ENCODE results near the gene PTF1A. TPM values are rescaled to one million over a fixed set of nuclear protein-coding genes. Genes with fewer than 3 reads are reported as not detected.

The PTF1A gene
- total RNA-seq, 1 experiment from 2014 or later, result not detected

DNA sequence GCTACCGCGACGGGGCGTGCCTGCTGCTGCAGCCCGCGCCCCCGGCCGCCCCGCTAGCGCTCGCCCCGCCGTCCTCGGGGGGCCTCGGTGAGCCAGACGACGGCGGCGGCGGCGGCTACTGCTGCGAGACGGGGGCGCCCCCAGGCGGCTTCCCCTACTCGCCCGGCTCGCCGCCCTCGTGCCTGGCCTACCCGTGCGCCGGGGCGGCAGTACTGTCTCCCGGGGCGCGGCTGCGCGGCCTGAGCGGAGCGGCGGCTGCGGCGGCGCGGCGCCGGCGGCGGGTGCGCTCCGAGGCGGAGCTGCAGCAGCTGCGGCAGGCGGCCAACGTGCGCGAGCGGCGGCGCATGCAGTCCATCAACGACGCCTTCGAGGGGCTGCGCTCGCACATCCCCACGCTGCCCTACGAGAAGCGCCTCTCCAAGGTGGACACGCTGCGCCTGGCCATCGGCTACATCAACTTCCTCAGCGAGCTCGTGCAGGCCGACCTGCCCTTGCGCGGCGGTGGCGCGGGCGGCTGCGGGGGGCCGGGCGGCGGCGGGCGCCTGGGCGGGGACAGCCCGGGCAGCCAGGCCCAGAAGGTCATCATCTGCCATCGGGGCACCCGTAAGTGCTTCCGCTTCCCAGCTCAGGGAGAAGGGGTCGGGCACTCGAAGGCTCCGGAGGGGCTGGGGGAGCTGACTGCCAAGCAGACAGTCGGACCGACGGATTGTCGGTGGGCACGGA lies 761 bp downstream of the PTF1A start:
- Histone ChIP-seq H3K9me2 (replicated peaks; ENCODE audit: insufficient read depth, low read length) (no peaks in the 10 kb centered on the region), H3K4me2 (ENCODE audit: low read depth, low read length, poor library complexity, severe bottlenecking) (no peak overlapping the region), H3K27ac (ENCODE audit: low read length) (no peak overlapping the region), H3K36me3 (ENCODE audit: insufficient read depth, low read length) (no peaks in the 10 kb centered on the region), H3K9me3 (ENCODE audit: low read length) (no peaks in the 10 kb centered on the region), H3K9ac (ENCODE audit: low read length) (no peak overlapping the region), H3K4me1 (ENCODE audit: low read length) (no peaks in the 10 kb centered on the region), H3K27me3 (ENCODE audit: low read length) (no peaks in the 10 kb centered on the region), H3K4me3 (ENCODE audit: low read length) (no peak overlapping the region), H4K20me1 (ENCODE audit: insufficient read depth, low read depth, low read length) (no peaks in the 10 kb centered on the region), H2AFZ (ENCODE audit: low read length) (no peak overlapping the region), H3K79me2 (ENCODE audit: low read length) (no peaks in the 10 kb centered on the region)
- DNase-seq, result no peak

DNA sequence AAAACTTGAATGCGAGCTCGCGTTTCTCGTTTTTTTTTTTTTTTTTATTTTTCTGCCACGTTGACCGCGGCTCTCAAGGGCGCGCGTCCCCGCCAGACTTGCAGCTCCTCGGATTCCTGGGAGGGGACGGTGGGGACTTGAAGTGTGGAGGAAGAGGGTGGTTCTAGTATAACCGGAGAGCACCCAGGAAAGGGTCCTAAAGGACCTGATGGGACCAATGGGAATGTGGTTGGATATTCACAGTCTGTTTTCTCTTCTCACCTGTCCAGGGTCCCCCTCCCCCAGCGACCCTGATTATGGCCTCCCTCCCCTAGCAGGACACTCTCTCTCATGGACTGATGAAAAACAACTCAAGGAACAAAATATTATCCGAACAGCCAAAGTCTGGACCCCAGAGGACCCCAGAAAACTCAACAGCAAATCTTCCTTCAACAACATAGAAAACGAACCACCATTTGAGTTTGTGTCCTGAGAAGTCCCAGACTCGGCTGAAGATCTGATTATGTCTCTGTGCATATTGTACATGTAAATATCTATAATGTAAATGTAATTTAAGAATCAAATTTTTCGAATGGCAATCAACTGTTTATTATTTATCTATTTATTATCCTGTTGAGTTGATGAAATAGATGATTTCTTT lies 1.4 kb downstream of the PTF1A start:
- Histone ChIP-seq H3K27ac (ENCODE audit: low read length) (no peak overlapping the region), H3K79me2 (ENCODE audit: low read length) (no peaks in the 10 kb centered on the region), H3K9me2 (replicated peaks; ENCODE audit: insufficient read depth, low read length) (no peaks in the 10 kb centered on the region), H3K4me2 (ENCODE audit: low read depth, low read length, poor library complexity, severe bottlenecking) (no peak overlapping the region), H3K9ac (ENCODE audit: low read length) (no peak overlapping the region), H3K4me1 (ENCODE audit: low read length) (no peaks in the 10 kb centered on the region), H3K36me3 (ENCODE audit: insufficient read depth, low read length) (no peaks in the 10 kb centered on the region), H3K9me3 (ENCODE audit: low read length) (no peaks in the 10 kb centered on the region), H4K20me1 (ENCODE audit: insufficient read depth, low read depth, low read length) (no peaks in the 10 kb centered on the region), H2AFZ (ENCODE audit: low read length) (no peak overlapping the region), H3K27me3 (ENCODE audit: low read length) (no peaks in the 10 kb centered on the region), H3K4me3 (ENCODE audit: low read length) (no peak overlapping the region)
- no peak for DNase-seq

DNA sequence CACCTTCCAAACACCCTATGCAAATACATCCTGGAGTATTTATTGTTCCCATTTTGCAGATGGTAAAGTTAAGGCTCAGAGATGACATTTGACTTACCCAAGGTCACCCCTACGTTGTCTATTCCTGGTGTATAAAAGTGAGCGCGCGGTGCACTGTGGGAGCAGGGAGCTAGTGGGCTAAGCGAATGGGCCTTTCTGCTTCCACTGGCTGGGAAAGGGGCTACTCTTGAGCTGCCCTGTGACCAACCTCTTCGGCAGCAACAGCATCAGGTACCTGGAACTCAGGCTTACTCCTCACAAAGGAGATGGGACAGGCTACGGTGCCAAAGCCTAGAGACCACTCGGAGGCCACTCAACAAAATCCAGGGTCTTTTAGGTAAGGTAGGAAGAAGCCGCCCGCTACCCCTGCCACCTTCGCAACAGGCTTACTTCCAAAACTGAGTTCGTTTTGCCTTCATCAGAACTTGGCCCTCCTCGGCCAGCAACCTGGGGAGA lies 2.4 kb downstream of the PTF1A start:
- Histone ChIP-seq H3K9me3 (ENCODE audit: low read length) (no peaks in the 10 kb centered on the region), H3K27me3 (ENCODE audit: low read length) (no peaks in the 10 kb centered on the region), H4K20me1 (ENCODE audit: insufficient read depth, low read depth, low read length) (no peaks in the 10 kb centered on the region), H3K4me3 (ENCODE audit: low read length) (no peak overlapping the region), H3K9ac (ENCODE audit: low read length) (no peak overlapping the region), H3K9me2 (replicated peaks; ENCODE audit: insufficient read depth, low read length) (no peaks in the 10 kb centered on the region), H3K79me2 (ENCODE audit: low read length) (no peaks in the 10 kb centered on the region), H3K4me1 (ENCODE audit: low read length) (no peaks in the 10 kb centered on the region), H2AFZ (ENCODE audit: low read length) (no peak overlapping the region), H3K4me2 (ENCODE audit: low read depth, low read length, poor library complexity, severe bottlenecking) (no peak overlapping the region), H3K27ac (ENCODE audit: low read length) (no peak overlapping the region), H3K36me3 (ENCODE audit: insufficient read depth, low read length) (no peaks in the 10 kb centered on the region)
- DNase-seq, result no peak

DNA sequence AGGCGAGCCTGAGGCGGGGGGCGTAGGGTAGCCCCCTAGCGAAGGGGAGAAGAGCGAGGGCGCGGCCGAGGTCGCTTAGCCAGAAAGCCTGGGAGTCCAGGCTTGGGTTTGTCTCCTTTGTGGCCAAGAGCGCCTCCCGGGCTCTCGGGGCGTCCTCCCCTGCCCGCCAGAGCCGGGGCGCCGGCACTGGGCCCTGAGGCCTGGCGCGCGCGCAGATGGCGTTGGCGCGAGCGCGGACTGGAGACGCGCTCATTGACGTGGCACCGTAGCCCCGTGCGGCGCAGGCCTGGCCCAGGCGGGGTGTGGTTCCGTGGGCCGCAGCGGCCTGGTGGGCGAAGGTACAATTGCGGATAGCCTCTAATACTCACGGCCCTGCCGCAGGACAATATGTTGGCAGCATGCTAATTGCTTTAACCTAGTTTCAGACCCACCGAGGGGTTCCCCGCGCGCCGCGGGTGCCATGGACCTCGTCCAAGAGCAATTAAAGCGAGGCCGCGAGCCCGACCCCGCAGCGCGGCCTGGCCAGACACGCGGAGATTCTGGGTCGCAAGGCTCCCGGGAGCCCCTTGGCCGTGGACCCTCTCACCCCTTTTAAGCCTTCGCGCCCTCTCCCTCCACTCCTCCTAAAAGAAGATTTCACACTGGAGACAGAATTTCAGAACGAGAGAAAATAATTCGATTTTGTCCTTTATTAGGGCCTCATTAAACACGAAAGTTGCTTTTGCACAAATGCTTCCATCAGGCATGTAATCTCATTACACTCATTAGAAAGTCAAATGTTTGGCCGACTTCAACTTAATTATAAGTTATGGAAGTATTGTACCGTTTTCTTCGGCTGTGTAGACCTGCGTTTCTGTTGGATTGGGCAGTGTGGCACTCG lies 3.1 kb downstream of the PTF1A start:
- Histone ChIP-seq H3K9ac (ENCODE audit: low read length) (no peak overlapping the region), H3K9me2 (replicated peaks; ENCODE audit: insufficient read depth, low read length) (no peaks in the 10 kb centered on the region), H3K9me3 (ENCODE audit: low read length) (no peaks in the 10 kb centered on the region), H2AFZ (ENCODE audit: low read length) (no peak overlapping the region), H3K4me3 (ENCODE audit: low read length) (no peak overlapping the region), H4K20me1 (ENCODE audit: insufficient read depth, low read depth, low read length) (no peaks in the 10 kb centered on the region), H3K79me2 (ENCODE audit: low read length) (no peaks in the 10 kb centered on the region), H3K36me3 (ENCODE audit: insufficient read depth, low read length) (no peaks in the 10 kb centered on the region), H3K4me1 (ENCODE audit: low read length) (no peaks in the 10 kb centered on the region), H3K27ac (ENCODE audit: low read length) (no peak overlapping the region), H3K4me2 (ENCODE audit: low read depth, low read length, poor library complexity, severe bottlenecking) (no peak overlapping the region), H3K27me3 (ENCODE audit: low read length) (no peaks in the 10 kb centered on the region)
- no peak for DNase-seq

DNA sequence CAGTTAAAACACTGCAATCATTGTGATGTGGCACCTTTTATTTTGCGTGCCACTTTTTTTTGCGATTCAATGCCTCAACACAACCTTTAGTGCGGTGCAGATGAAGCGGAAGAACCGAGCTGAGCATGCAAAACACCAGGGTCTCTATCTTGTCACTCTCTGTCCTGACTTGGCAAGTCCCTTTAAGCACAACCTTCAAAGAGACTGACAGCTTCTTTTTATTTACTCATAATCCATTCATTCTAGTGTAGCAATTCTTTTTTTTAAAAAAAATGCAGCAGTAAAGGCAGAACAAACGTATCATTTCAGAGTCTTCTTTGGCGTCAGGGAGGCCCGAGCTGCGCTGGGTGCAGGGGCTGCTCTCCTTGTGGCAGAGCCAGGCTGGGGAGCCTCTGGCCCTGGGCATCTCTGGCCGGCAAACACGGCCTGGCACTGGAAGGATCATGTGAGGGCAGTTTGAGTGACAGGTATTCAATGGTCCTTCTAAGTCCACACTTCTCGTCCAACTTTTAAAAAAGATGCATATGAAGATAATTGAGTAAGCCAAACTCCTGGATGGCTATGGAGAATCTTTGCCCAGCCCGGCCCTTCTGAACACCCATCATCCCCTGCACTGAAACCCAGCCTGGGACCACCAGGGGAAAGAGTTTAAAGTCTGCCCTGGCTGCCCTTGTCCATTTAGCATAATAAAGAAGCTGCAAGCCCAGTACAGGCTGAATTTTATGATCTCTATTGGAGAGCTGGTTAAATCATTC lies 3.9 kb downstream of the PTF1A start:
- no peaks in the 10 kb centered on the region for H3K27me3 ChIP-seq (ENCODE audit: low read length)
- no peak overlapping the region for H3K4me2 ChIP-seq (ENCODE audit: low read depth, low read length, poor library complexity, severe bottlenecking)
- DNase-seq, result no peak
- H3K79me2 ChIP-seq (ENCODE audit: low read length), result no peaks in the 10 kb centered on the region
- no peaks in the 10 kb centered on the region for H3K4me1 ChIP-seq (ENCODE audit: low read length)
- H3K36me3 ChIP-seq (ENCODE audit: insufficient read depth, low read length), result no peaks in the 10 kb centered on the region
- H4K20me1 ChIP-seq (ENCODE audit: insufficient read depth, low read depth, low read length), result no peaks in the 10 kb centered on the region
- no peaks in the 10 kb centered on the region for H3K9me3 ChIP-seq (ENCODE audit: low read length)
- H3K27ac ChIP-seq (ENCODE audit: low read length), result no peak overlapping the region
- H3K9ac ChIP-seq (ENCODE audit: low read length), result no peak overlapping the region
- no peak overlapping the region for H2AFZ ChIP-seq (ENCODE audit: low read length)
- no peaks in the 10 kb centered on the region for H3K9me2 ChIP-seq (replicated peaks; ENCODE audit: insufficient read depth, low read length)
- no peak overlapping the region for H3K4me3 ChIP-seq (ENCODE audit: low read length)

DNA sequence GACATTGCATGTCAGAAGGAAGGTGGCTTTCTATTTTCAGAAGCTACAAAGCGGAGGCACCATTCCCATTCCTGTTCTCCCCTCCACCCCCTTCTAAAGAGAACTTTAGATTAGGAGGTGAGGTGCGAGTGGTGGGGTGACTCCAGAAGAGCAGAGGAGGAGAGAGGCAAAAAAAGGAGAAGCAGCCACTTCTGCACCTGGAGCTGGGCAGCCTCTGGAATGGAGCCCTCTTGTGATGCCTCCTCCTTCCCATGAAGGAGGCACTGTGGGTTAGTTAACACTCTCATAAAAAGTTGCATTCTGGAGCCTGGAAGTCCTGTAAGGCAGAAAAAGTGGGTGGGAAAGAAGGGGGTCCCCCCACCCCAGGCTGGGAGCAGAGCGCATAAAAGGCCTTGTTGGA lies 4.8 kb downstream of the PTF1A start:
- Histone ChIP-seq H3K9ac (ENCODE audit: low read length) (no peak overlapping the region), H3K4me2 (ENCODE audit: low read depth, low read length, poor library complexity, severe bottlenecking) (no peak overlapping the region), H3K79me2 (ENCODE audit: low read length) (no peaks in the 10 kb centered on the region), H3K9me2 (replicated peaks; ENCODE audit: insufficient read depth, low read length) (no peaks in the 10 kb centered on the region), H2AFZ (ENCODE audit: low read length) (no peak overlapping the region), H3K4me3 (ENCODE audit: low read length) (no peak overlapping the region), H3K4me1 (ENCODE audit: low read length) (no peaks in the 10 kb centered on the region), H3K36me3 (ENCODE audit: insufficient read depth, low read length) (no peaks in the 10 kb centered on the region), H3K27me3 (ENCODE audit: low read length) (no peaks in the 10 kb centered on the region), H4K20me1 (ENCODE audit: insufficient read depth, low read depth, low read length) (no peaks in the 10 kb centered on the region), H3K27ac (ENCODE audit: low read length) (no peak overlapping the region), H3K9me3 (ENCODE audit: low read length) (no peaks in the 10 kb centered on the region)
- DNase-seq, result no peak

DNA sequence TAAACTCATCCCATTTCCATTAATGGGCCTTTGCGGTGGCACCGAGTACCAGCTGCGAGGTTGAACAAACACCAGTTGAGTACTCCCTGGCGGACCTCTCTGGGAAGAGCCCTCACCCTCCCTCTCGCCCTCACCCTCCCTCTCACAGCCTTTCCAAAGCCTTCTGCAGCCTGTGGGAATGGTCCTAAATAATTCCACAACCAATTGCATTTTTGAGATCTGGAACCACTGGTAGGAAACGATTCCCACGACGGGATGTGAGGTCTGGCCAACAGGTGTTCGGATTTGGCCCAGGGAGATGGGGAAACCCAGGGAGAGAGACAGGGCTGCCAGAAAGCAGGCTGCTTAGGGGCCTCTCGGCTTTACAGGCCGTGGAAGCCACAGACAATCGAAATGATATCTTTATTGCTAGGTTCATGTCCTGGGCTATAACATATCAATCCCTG lies 5.3 kb downstream of the PTF1A start:
- no peak overlapping the region for H2AFZ ChIP-seq (ENCODE audit: low read length)
- H3K27me3 ChIP-seq (ENCODE audit: low read length), result no peaks in the 10 kb centered on the region
- no peak overlapping the region for H3K27ac ChIP-seq (ENCODE audit: low read length)

More for the DNA sequence above, 5.3 kb downstream of the PTF1A start:
- H3K9me2 ChIP-seq (replicated peaks; ENCODE audit: insufficient read depth, low read length), result no peaks in the 10 kb centered on the region
- H3K36me3 ChIP-seq (ENCODE audit: insufficient read depth, low read length), result no peaks in the 10 kb centered on the region
- H3K9me3 ChIP-seq (ENCODE audit: low read length), result no peaks in the 10 kb centered on the region
- no peaks in the 10 kb centered on the region for H3K4me1 ChIP-seq (ENCODE audit: low read length)
- H3K4me3 ChIP-seq (ENCODE audit: low read length), result no peak overlapping the region
- no peaks in the 10 kb centered on the region for H4K20me1 ChIP-seq (ENCODE audit: insufficient read depth, low read depth, low read length)
- H3K4me2 ChIP-seq (ENCODE audit: low read depth, low read length, poor library complexity, severe bottlenecking), result no peak overlapping the region
- no peaks in the 10 kb centered on the region for H3K79me2 ChIP-seq (ENCODE audit: low read length)
- no peak for DNase-seq
- no peak overlapping the region for H3K9ac ChIP-seq (ENCODE audit: low read length)

Data from Karpas-422 (cell line).